ENCODE data around the gene KRTCAP2.
"Not testable (repeated sequence)": the region's sequence is repeated elsewhere in the genome, so short reads cannot be mapped to it uniquely, and the experiment has no call there.

DNA sequence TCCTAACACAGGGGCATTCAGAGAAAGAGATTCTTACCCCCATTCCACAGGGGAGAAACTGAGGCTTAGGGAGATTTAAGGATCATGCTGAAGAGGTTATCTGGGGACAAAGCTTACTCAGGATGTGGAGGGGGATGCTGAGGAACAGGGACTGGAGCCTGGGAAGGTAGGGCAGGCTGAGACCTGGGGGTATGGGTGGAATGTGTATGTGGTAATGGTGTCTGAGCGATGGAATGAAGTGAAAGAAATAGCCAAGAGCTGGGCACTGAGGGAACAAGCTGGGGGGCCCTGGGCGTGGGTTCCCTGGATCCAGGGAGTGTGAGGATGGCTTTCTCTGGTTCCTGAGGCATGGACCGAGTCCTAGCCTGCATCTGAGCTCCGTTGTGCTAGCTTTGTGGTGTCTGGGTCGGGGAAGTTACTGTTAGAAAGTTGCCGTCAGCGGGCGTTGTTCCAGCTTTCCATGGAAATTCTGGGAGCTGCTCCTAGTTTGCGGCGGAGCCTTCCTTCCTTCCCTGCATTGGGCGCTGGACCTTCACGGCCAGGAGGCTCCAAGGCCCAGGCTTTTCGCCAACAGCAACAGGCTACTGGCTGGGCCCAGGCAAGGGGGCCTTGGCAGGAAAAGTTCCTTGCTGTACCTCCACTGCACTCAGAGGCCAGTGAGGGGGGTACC is 38.4 kb upstream of the KRTCAP2 start:
- TF ChIP-seq, protein P1, sequence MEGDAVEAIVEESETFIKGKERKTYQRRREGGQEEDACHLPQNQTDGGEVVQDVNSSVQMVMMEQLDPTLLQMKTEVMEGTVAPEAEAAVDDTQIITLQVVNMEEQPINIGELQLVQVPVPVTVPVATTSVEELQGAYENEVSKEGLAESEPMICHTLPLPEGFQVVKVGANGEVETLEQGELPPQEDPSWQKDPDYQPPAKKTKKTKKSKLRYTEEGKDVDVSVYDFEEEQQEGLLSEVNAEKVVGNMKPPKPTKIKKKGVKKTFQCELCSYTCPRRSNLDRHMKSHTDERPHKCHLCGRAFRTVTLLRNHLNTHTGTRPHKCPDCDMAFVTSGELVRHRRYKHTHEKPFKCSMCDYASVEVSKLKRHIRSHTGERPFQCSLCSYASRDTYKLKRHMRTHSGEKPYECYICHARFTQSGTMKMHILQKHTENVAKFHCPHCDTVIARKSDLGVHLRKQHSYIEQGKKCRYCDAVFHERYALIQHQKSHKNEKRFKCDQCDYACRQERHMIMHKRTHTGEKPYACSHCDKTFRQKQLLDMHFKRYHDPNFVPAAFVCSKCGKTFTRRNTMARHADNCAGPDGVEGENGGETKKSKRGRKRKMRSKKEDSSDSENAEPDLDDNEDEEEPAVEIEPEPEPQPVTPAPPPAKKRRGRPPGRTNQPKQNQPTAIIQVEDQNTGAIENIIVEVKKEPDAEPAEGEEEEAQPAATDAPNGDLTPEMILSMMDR (IDR thresholded peaks at IDR 0.05; ENCODE audit: low read length), result not testable (repeated sequence)
- not testable (repeated sequence) for TF ChIP-seq EZH2 (optimal IDR thresholded peaks at IDR 0.05; ENCODE audit: low read depth, low read length)
